Lower leg skin (tissue), 4 donors: ENCODE results near the gene RARB. TPM values are rescaled to one million over a fixed set of nuclear protein-coding genes. Genes with fewer than 3 reads are reported as not detected.

Experiments
- DNase-seq, 2 donors: peaks; one replicate each; pipeline ENCODE4 v3.0.0-alpha.2; 2019; ENCODE audit warnings: low spot score in 2 of 2
- H3K4me3 ChIP-seq: fragments of 200-600 bp; sonication (generic); 2 replicates; pipeline ENCODE4 v1.5.1; 2017; ENCODE audit warnings: mild to moderate bottlenecking, low read depth; ENCODE audit not compliant: poor library complexity, severe bottlenecking
- POLR2A ChIP-seq, 2 donors: fragments of 450-650 bp; IDR thresholded peaks; one replicate each; pipeline ENCODE4 v1.6.1; 2016 to 2017; ENCODE audit warnings: antibody characterized with exemption in 2 of 2, mild to moderate bottlenecking in 1 of 2, moderate library complexity in 1 of 2
- whole genome bisulfite sequencing, 2 donors: methylation state at CpG; one replicate each; pipeline ENCODE4 v1.1.5; 2018; 5-methylcytosine and 5-hydroxymethylcytosine counted together
- intact Hi-C: fragments of 100-400 bp; cut with DNase I; formaldehyde crosslinking; loops from one replicate; pipeline ENCODE4 v1.15.0; 2023; ENCODE audit warnings: low total_unique reads
- total RNA-seq, 4 donors: library from RNA; depleted of rRNA; stranded (reverse); fragments of >200 nt; gene quantifications; one replicate each; pipeline ENCODE4 v1.1.0, GENCODE V29; 2016
- TF ChIP-seq, protein P1 (sequence below), 3 donors: fragments of 450-650 bp; IDR thresholded peaks; one replicate each; pipeline ENCODE4 v1.5.1; 2016; ENCODE audit warnings: antibody characterized with exemption in 3 of 3, mild to moderate bottlenecking in 3 of 3, moderate library complexity in 2 of 3

The RARB gene
- 1 to 10 TPM in 2 of 4 donors, under 1 TPM in 1, not detected in 1; 0.34 to 6.5 (median 4.4) TPM for total RNA-seq

DNA sequence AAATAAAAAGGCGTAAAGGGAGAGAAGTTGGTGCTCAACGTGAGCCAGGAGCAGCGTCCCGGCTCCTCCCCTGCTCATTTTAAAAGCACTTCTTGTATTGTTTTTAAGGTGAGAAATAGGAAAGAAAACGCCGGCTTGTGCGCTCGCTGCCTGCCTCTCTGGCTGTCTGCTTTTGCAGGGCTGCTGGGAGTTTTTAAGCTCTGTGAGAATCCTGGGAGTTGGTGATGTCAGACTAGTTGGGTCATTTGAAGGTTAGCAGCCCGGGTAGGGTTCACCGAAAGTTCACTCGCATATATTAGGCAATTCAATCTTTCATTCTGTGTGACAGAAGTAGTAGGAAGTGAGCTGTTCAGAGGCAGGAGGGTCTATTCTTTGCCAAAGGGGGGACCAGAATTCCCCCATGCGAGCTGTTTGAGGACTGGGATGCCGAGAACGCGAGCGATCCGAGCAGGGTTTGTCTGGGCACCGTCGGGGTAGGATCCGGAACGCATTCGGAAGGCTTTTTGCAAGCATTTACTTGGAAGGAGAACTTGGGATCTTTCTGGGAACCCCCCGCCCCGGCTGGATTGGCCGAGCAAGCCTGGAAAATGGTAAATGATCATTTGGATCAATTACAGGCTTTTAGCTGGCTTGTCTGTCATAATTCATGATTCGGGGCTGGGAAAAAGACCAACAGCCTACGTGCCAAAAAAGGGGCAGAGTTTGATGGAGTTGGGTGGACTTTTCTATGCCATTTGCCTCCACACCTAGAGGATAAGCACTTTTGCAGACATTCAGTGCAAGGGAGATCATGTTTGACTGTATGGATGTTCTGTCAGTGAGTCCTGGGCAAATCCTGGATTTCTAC, at the start of gene RARB:
Gene RARB (plus strand): TSS at position 322 of the 847 bp plus-strand sequence. CDS start 469 bp downstream, at position 791.
- TF ChIP-seq, protein P1, sequence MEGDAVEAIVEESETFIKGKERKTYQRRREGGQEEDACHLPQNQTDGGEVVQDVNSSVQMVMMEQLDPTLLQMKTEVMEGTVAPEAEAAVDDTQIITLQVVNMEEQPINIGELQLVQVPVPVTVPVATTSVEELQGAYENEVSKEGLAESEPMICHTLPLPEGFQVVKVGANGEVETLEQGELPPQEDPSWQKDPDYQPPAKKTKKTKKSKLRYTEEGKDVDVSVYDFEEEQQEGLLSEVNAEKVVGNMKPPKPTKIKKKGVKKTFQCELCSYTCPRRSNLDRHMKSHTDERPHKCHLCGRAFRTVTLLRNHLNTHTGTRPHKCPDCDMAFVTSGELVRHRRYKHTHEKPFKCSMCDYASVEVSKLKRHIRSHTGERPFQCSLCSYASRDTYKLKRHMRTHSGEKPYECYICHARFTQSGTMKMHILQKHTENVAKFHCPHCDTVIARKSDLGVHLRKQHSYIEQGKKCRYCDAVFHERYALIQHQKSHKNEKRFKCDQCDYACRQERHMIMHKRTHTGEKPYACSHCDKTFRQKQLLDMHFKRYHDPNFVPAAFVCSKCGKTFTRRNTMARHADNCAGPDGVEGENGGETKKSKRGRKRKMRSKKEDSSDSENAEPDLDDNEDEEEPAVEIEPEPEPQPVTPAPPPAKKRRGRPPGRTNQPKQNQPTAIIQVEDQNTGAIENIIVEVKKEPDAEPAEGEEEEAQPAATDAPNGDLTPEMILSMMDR (IDR thresholded peaks at IDR 0.05) = no peak
- TF ChIP-seq POLR2A (IDR thresholded peaks at IDR 0.05) = no peak
- peak within 1 kb of the TSS; percentile 15 for H3K4me3 ChIP-seq
- 3 to 8% methylated on average over 27 of the region's 27 CpGs for WGBS, 2 donors
- intact Hi-C loops = loop anchor here (10.0 kb wide), 1 partner anchor 137 kb away; no protein-coding TSS in a partner anchor
- DNase-seq = peak; percentile 56 to 89

DNA sequence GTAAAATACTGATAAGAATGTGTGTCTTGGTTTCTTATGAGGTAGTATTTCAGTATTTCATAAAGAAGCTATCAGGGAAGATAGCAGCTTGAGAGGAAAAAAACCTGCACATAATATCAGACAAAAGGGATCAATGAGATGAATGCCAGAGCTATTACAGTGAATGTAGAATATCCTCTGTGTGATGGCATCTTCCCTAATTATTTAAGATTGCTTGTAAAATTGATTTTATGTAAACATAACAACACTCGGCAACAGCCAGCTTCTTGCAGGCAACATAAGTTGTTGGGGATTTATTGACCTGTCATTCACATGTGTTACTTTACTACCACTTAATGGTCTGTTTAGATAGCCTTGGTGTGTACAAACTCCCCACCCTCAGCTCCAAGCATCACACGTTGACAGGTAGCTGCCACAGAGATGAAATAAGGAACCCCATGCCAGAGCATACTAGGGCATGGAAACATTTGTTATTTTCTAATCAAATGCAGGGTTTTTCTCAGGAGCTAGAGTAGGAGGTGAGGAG, 49.2 kb upstream of the RARB start:
- no peak for DNase-seq
- TF ChIP-seq, protein P1 (IDR thresholded peaks at IDR 0.05) = no peak
- no peak for TF ChIP-seq POLR2A (IDR thresholded peaks at IDR 0.05)
- 76 to 83% methylated on average over 2 of the region's 2 CpGs for WGBS, 2 donors
- intact Hi-C loops = no loop called here
- no peak overlapping the region for H3K4me3 ChIP-seq

DNA sequence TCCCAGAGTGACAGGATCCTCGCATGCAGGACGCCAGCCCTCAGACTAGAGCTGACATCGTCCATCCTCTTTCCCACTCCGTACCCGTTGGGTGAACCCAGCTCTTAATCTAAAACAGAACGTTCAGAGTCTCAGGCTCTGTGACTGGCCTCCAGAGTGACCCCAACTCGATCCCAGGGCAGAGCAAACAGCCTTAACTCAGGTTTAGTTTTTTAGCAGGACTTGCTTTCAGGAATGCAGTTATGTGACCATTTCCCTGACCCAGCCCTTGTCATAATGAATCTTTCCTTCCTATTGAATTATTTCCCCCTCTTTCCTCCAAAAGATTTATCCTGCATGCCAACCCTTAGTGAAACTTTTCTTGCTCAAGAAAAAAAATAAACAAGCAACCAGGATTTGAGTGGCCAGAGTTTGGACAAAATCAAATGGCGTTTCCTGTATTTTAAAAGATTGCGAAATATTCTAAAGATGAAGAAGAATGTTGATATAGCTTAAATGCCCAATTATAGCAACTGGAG, 47.8 kb upstream of the RARB start:
- no peak for DNase-seq
- TF ChIP-seq, protein P1 (IDR thresholded peaks at IDR 0.05) = no peak
- no peak for TF ChIP-seq POLR2A (IDR thresholded peaks at IDR 0.05)
- intact Hi-C loops = no loop called here
- H3K4me3 ChIP-seq = no peak overlapping the region
- WGBS, 2 donors = 60 to 67% methylated on average over 9 of the region's 9 CpGs

DNA sequence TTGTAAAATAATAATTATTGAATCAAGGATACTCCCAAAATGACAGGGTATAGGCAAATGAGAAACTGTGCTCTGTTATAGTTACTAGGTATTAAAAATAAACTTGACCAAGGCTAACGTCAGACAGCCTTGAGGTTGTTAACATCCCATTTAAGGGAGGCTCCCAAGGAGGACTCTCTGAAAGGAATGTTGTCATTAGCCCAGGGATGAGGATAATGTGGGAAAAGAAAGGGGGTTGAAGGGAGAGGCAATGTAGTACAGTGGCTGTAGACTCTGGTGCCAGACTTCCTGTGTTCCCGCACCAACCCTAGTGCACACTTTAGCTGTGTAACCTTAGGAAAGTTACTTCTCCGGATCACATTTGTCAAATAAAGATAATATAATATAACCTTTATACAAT, 47.0 kb upstream of the RARB start:
- intact Hi-C loops = no loop called here
- 68 to 77% methylated on average over 3 of the region's 3 CpGs for WGBS, 2 donors
- no peak for DNase-seq
- TF ChIP-seq POLR2A (IDR thresholded peaks at IDR 0.05) = no peak
- TF ChIP-seq, protein P1 (IDR thresholded peaks at IDR 0.05) = no peak
- no peak overlapping the region for H3K4me3 ChIP-seq

DNA sequence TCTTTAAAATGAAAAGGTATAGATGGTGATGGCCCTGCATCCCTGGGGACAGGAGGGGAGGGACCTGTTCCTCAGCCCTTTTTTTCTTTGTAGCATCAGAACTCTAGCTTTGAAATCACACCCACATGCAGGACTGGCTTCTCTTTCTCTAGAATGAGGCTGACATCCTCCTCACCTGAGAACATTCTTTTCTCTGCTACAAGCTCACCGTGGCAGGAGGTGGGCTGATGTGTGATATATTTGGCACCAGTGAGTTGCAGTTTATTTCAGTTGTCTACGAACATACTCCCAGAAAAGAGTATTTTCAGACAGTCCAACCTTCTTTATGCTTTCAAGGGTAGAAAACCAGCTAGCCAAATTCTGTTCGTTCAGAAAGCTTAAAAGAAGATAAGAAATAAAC, 43.6 kb upstream of the RARB start:
- no peak overlapping the region for H3K4me3 ChIP-seq
- 78 to 85% methylated on average over 3 of the region's 3 CpGs for WGBS, 2 donors
- no peak for TF ChIP-seq POLR2A (IDR thresholded peaks at IDR 0.05)
- TF ChIP-seq, protein P1 (IDR thresholded peaks at IDR 0.05) = no peak
- intact Hi-C loops = no loop called here
- no peak for DNase-seq
